COLO668 (cell line): Measurements from ENCODE around the gene SIM2.

Experiments used
- DNase-seq: peaks from one replicate; lab custom pipeline; 2025; ENCODE audit not compliant: unreplicated experiment; lab: John Stamatoyannopoulos, UW

Gene SIM2

DNA sequence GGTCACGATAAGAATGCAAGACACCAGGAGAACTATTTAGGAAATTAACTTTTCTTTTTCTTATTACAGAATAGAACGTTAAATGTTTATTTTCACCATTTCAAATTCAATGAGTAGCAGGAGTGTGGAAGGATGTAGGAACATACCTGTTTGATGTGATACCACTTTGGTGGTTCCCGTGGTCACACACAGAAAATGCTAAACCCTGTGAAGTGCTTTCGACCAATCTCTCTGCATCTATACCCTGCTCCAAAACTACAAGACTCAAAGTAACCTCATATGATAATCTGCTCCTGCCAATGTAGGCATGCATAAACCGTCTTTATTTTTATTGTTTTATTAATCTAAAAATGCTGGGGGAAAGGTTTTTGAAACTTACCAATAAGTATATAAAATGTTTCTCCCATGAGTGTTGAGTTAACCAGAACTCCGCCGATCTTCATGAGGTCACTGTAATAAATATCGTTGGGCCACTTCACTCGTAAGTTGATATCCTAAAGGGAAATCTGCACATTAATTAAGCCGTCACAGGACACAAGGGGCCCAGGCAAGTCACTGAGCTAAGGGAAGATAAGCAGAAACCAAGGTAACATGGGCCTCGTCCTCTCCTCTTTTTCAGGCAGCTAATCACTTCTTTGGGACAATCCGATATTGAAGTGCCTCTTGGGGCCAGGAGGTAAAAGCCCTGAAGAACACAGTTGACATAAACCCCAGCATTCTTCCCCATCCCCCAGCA, 60.6 kb downstream of the SIM2 start:
- no peak for DNase-seq

DNA sequence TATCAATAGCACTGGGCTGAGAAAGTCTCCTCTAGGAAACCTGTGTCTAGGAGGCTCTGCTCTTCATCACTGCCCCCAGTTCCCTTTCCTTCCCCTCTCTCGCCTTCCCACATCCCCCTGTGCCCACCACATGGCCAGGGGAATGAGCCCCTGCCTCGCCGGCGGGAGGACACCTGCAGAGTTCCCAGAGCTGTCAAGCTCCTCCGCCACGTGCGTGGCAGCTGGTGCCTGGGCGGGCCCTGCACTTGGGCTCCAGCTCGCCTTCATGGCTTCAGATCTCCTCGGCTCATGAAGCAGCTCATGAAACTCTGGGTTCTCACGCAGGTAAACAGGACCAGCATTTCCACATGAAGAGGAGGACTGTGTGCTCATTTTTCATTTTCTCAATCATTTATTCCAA, 62.8 kb downstream of the SIM2 start:
- DNase-seq = no peak

DNA sequence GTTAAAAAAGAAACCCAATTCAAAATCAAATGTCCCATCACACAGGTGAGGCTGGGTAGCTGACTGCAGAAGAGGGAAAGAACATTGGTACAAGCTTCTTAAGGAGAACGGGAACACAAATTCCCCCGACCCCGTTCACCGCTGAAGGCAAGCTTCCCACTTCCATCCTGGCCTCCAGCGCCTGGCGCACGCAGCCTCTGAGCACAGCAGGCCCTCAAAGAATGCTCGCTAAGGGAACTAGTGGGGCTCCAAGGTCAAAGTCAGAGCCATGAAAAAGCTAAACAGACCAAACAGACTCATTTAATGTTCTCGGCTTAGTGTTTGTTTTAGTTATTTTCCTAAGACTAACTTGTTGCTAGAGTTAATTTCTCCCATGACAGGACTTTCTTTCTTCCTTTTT, 63.7 kb downstream of the SIM2 start:
- DNase-seq = no peak

DNA sequence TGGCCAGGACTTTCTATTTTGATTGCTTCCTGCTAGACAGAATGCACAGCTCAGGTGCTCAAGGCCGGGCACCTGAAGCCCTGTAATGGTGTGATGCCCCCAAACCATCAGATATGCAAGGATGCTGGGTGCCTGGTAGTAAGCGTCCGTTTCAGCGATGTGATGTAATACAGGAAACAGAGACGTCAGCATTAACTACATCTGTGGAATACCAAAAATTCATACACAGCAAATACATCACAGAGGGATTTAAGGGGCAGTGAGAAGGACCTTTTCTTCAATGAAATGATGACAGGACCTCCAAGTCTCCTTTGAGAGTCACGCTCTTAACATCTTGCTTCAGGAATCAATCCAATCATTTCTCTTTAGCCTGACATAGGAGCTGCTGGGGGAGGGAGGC, 64.4 kb downstream of the SIM2 start:
- no peak for DNase-seq

DNA sequence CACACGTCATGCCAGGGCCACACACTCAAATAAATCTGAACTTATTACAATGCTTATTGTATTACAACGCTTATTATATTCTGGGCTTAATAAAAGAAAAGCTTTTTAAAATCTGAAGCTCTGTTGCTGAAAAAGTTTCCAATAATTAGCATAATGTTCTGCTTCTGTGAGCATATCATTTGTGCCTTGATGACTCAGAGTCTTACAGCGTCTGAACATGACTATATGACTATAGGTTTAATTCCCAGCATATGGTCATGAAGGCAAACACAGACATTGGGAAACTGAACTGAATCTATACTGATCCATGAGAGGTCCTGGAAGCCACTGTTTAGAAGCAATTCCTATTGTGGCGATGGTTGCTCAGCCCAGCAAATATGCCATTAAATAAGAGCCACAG, 66.3 kb downstream of the SIM2 start:
- DNase-seq = no peak

DNA sequence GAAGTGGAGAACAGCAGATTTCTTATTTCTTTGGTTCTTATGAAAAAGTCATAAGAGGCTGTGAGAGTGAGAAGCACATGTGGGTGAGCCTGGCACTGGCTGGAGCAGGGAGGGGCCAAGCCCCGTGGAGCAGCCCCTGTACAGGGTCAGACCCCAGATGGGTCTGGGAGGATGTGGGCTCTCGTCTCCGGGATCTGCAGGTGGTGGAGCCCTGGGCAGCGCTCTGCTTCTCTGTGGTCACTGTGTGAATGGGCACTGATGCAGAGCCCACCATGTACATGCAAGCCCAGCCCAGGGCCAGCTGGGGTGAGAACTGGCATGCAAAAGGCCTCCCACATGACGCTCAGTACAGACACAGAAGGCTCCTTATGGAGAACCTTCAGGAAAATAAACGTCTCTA, 67.6 kb downstream of the SIM2 start:
- DNase-seq = no peak

DNA sequence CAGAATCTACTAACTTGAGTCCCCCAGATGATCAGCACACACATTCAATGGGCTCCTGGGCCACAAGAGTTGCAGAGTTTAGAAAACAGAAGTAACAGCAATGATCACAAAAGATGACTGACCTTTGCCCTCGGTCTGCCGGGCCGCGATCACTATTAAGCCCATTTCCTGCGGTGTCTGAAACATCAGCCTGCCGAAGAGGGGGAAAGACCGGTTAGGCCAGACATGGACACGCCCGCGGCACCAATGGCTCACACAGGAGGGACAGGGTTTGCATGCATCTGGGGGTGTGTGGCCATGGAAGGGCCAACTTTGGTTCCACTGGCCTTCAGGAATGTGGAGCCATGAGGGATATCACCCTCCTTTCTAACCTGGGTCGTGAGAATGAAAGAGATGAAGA, 68.2 kb downstream of the SIM2 start:
- DNase-seq = no peak

DNA sequence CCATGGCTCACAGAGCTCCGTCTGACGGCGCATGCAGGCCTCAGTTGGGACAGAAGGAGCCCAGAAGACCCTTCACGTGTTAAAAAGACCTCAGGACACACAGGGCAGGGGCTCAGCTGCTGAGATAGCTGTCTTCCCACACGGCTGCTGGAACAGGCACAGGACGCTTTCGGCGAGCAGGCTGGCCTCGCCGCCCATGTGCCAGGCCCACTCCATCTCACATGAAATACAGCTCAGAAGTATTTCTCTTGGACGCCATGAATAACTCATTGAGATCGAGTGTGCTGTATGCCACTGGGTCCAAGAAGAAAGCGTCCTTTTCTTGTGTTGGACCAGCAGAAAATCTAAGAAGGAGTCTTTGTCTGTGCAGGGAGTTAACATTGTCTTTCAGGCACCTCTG, 69.6 kb downstream of the SIM2 start:
- DNase-seq = no peak

DNA sequence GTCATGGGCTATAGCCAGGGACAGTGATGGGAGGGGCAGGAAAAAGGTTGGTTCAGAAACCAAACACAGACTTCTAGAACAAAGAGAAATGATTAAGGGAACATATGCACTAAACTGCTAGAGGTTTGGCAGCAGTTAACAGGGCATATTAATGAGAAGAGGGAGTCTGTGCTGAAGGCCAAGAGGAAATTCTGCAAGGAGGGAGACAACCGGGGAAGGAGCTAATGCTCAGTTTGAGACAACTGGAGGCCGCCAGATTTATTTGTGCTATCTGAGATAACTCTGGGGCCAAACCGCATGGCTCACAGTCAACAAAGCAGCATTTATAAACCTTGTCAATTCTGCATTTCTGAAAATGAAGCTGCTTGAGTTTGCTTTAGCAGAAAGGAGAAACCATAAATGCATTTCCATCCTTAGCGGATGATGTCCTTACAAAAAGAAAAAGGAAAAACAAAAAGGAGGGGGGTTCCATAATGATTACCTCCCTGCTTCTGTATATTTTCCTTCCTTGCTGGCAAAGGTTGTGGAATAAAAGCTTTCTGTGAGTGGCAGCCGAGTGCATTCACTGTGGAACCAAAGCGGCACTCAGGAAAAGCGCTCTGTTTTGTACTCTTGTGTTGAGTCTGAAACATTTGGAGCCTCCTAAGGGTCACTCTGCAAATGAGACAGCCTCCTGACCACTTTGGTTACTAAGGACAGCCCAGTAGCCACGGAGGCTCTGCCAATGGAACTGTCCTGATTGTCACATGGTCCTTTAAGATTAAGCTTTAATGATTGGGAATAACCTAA, 70.3 kb downstream of the SIM2 start:
- no peak for DNase-seq

DNA sequence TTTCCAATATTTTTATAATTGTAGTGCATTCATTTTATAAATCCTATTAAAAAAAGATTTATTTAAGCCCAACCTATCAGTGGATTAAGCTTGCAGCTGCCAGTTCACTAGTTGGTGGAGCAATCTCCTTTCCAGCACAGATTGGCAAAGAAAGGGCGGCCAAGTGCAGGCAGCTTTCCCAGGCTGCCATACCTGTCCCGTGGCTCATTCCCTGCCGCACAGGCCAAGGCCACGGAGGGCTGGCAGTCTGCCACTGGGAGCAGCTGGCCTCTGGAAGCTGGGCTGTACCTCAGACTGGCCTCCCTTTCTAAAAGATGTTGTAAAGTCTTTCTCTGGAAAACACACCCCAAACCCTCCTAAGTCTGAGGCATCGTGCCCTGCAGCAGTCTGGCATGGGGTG, 74.2 kb downstream of the SIM2 start:
- peak; percentile 34 for DNase-seq

DNA sequence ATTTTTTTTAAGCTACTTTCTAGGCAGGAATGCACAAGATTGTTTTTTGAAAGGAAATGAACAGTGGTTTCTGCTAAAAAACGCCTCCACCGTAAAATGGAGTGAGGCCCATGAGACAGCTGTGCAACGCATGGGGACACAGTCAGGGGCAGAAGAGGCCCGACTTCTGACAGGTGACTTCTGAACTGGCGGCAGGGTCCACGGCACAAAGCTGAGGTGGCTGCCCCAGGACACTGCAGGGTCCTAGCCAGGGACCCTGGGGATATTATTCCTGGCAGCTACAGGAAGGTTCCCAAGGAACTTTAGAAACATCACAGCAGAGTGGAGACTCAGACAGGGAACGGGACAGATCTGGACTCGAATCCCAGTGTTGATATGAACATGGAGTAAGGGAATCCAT, 75.1 kb downstream of the SIM2 start:
- no peak for DNase-seq

DNA sequence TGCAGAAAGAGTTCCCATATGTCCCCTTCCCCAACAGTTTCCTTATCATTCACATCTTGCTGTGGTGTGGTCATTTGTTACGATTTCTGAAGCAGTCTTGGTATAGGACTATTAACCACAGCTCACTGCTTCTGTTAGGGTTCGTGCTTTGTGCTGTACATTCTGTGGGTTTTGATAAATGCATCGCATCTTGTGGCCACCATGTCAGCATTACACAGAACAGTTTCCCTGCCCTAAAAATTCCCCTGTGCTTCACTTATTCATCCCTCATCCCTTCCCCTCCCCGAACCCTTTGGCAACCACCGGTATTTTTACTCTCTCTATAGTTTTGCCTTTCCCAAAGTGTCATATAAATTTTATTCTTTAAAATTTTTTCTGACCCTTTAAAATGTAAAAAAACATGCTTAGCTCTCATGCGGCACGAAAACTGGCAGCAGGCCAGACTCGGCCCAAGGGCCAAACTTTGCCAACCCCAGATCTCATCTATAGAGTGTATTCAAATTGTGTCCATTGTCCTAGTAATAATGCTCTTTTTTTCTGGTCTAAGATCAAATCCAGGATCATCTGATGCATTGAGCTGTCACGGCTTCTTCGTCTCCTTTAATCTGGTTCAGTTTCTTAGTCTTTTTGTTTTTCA, 78.2 kb downstream of the SIM2 start:
- DNase-seq = no peak

DNA sequence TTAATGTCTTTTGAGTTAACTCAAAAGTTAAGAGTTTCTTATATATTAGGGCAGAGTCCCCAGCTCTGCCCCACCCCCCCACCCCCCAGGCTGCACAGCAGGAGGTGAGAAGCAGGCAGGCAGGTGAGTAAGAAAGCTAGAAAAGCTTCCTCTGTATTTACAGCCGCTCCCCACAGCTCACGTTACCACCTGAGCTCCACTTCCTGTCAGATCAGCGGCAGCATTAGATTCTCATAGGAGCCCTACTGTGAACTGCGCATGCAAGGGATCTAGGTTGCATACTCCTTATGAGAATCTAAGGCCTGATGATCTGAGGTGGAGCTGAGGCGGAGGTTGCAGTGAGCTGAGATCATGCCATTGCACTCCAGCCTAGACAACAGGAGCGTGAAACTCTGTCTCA, 81.9 kb downstream of the SIM2 start:
- peak; percentile 43 for DNase-seq

DNA sequence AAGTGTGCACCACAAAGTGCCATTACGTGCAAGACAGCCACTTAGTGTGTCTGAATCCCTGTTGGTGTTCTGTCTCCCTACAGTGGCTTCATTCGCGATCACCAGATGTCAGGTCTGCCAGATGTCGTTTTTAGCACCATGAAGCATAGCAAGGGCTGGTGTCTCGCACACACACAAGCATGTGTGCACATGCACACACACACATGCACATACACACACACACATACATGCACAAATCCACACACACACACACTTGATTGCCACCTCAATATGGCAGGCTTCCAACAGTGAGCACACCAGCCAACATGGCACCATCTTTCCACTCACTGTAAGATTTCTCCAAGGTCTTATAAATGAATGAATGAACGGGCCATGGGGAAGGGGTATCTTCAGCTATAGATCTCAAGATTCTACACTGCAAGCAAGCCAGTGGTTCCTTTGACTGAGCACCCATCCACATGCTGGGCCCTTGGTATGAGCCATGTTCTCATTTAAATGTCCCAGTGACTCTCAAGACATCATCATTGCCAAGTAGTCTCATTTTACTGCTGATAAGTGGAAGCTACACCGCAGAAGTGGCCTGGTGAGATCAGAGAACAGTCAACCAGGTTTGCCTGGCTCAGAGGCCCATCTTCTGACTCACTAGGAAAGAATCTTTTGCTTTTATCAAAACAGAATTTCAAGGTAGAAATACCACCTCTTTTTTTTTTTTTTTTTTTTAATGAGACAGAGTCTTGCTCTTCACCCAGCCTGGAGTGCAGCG, 84.9 kb downstream of the SIM2 start:
- DNase-seq = no peak

DNA sequence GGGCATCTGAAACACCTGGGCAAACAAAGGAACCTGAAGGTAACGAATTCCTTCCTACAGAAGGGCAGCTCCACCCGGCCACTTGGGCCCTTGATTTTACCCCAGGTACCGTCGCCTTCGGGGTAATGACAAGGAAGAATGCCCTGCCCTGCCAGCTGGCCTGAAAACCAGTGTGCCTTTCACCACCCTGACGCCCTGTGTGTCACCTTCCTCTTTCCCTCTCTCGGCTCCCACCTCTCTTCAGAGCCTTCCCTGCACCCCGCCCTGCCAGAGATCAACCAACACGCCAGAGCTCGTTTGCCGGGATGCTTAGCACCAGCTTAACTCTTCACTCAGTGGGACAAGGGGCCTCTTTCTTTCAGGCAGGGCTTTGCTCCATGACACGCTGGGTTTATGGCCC, 86.0 kb downstream of the SIM2 start:
- DNase-seq = no peak

DNA sequence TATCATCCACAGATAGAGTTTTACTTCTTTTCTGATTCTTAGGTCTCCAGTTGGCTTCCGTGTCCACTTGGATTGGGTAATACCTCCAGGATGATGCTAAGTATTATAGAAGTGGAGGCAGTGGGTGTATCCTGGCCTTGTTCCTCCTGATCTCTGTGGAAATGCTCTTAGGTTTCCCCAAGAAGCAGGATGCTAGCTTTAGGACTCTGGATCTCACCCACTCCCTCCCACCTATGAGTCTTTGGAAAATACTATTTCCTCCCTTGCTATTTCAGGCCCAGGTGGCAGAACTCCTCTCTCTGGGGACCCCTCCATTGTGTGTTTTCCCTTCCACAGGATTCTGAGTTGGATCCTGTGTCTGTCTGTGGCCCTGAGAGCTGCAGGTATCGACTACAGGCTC, 86.7 kb downstream of the SIM2 start:
- DNase-seq = no peak

DNA sequence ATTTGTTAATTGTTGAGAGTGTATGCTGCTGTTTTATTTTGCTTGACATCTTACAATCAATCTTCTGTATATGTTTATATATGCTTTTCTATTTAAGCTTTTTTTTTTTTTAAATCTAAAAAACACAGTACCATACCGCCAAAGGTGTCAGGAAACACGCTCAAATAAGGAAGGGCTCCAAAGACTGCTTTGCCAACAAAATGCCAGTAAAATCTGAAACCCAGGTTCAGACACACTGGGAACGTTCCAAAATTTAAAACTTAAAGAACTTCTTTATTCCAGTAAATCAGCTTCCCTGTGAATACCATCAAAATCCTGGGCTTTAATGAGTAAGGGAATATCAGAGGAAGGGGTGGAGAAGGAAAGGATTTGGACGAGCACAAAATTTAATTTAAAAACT, 87.3 kb downstream of the SIM2 start:
- no peak for DNase-seq

DNA sequence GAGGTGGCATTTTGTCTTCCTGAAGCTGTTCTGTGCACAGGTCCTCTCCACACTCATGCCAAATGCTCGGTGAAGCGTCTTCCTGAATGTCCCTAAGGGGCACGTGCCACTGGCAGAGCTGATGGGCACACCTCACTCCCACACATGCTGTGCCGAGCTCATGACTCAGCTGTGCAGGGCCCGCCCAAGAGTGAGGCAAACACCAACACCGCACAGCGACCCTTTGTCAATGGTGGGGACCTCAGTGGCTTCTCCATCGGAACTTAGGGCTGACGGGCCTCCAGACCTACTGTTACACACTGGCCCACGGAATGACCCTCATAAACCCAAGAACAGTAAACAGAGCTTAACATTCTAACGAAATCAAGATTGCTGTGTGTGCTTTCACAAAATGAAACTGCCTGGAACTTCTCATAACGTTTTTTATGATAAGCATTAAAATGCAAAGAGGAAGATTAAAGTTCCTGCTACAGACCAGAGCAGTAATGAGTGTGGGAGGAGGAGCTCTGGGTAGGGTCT, 89.3 kb downstream of the SIM2 start:
- no peak for DNase-seq

DNA sequence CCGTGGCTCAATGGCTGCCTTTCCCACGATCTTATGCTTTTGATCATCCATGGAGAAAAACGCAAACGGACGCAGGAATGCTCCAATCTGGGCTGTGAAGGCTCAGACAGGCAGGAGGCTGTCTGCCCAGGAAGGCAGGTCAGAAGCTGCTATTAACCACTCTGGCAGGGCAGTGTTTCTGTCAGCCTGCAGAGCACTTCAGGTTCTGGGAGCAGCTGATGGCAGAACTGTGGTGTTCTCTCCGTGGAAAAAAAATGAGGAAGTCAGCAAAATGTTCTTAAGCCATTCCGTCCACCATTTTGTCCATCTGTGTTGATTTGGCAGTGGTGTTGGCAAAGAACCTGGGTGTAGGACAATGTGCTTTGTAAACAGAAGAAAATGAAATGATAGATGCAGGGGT, 91.7 kb downstream of the SIM2 start:
- DNase-seq = no peak

DNA sequence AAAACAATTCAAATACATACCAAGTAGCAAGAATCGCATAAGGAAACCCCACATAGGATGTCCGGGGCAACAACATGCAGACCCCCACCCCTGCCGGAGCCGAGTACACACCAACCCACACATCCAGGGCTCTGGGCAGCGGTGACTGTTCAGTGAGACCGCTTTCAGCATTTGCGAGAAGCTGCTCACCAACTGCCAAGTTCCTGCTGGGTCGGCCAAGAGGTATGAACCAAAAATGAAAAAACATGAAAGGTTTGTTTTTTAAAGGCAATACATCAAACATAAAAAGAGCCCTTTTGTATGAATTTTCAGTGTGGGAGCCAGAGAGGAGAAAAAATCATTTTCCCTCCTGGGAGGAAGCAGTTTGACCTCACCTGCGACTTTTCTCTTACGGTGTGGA, 92.3 kb downstream of the SIM2 start:
- no peak for DNase-seq

DNA sequence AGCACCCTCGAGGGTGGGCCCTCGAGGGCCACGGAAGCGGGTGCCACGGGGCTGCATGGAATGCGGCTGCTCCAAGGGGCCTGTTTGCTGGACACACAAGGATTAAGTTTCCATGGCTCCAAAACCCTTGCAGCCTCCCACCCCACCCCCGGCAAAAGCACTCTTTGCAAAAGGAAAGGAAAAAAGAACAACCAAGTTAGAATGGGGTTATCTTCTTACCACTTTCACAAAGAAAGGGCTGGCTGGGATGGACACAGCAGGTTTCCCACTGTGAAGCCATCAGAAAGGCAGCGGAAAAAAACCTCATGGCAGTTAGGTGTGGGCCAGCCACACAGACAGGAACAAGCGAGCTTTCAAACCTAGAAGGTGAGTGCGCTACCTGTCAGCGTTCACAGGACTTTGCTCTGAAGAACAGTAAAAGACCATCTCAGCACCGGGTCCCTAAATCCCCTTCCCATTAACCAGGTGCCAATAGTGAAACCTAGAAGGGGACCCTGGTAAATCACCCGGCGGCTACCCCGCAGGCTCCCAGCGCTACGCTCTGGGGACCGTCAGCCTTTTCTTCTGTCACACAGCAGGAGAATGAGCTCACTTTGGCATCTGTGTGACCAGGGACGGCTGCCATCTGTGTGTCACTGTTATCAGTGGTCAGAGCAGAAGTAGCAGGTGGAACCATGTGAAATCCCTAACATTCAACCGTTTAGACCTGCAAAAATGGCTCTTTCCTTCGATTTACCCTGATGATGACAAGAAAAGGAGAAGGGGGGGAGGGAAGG, 93.0 kb downstream of the SIM2 start:
- DNase-seq = no peak
